Activated CD4-positive, alpha-beta T cell treated with anti-CD3 and anti-CD28 coated beads, Interleukin-2, amount 50 U/mL, for 24 hours (primary cell): ENCODE results near the gene KRT86.
"Not testable (repeated sequence)": the region's sequence is repeated elsewhere in the genome, so short reads cannot be mapped to it uniquely, and the experiment has no call there.

Experiments
- DNase-seq, 2 donors: peaks; one replicate each; pipeline ENCODE4 v3.0.0-alpha.2; 2020; ENCODE audit warnings: low read depth in 1 of 2, low spot score in 1 of 2

KRT86 gene

GRCh38 chr12:52267266-52267665, 7.2 kb upstream of the KRT86 start:
- DNase-seq = no peak

GRCh38 chr12:52267699-52268098, 6.7 kb upstream of the KRT86 start:
- DNase-seq = no peak

- no peak for DNase-seq
Measured at GRCh38 chr12:52268212-52268611, 6.2 kb upstream of the KRT86 start.

GRCh38 chr12:52270541-52271070, 3.8 kb upstream of the KRT86 start:
- no peak for DNase-seq

GRCh38 chr12:52271158-52271557, 3.3 kb upstream of the KRT86 start:
- no peak for DNase-seq

- no peak for DNase-seq
Measured at GRCh38 chr12:52275686-52276085, 1.2 kb downstream of the KRT86 start.

- no peak for DNase-seq
Measured at GRCh38 chr12:52277486-52278245, 3.2 kb downstream of the KRT86 start.

- DNase-seq = peak; percentile 51 to 63
Measured at GRCh38 chr12:52278575-52279421, 4.4 kb downstream of the KRT86 start.

GRCh38 chr12:52279422-52280318, 5.2 kb downstream of the KRT86 start:
- no peak for DNase-seq

GRCh38 chr12:52280319-52280795, 5.9 kb downstream of the KRT86 start:
- no peak for DNase-seq

GRCh38 chr12:52280796-52281560, 6.5 kb downstream of the KRT86 start:
- DNase-seq = no peak

- no peak for DNase-seq
Measured at GRCh38 chr12:52284562-52285171, 10.2 kb downstream of the KRT86 start.

GRCh38 chr12:52285172-52285745, 10.8 kb downstream of the KRT86 start:
- no peak for DNase-seq

GRCh38 chr12:52285851-52286530, 11.5 kb downstream of the KRT86 start:
- DNase-seq = no peak

GRCh38 chr12:52286857-52287785, 12.7 kb downstream of the KRT86 start:
- not testable (repeated sequence) for DNase-seq

- not testable (repeated sequence) for DNase-seq
Measured at GRCh38 chr12:52287816-52288805, 13.7 kb downstream of the KRT86 start.
